Measurements from ENCODE around the gene RALGAPA2. TPM values are rescaled to one million over a fixed set of nuclear protein-coding genes. Genes with fewer than 3 reads are reported as not detected.

Gene RALGAPA2
- total and polyA plus RNA-seq, 2 of the 13 experiments (the other 11 are each of a cell fraction or from before 2014, with no cell fraction given), result 13.8 to 17.7 TPM

DNA sequence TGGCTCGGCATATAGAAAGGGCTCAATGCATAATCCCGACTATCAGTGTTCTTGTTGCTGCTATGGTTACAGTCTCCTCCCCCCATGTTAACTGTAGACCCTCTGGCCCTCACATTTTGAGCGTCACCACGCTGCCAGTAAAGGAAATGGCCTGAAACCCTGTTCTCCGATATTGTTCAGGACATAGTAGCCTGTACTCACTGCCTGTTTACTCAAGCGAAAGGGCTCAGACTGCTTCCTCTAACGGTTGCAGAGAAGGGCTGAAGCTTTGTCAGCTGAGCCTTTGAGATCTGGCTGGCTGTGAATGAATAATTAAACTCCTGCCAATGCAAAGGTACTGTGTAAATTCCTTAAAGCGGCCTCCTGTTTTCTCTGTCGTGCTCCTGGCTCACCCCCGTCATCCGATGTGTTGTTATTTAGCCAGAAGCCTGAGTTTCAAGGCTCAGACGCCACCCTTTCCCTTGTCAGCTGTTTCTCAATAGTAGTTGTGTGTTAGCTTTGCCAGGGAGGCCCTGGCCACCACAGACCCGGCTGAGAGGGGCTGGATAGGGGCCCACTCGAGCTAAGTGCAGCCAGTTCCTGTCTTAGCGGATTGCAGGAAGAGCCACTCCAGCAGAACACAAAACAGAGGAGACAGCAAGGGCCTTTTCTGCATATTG lies 31.2 kb upstream of the RALGAPA2 start (continued):
- TF ChIP-seq, protein P1, sequence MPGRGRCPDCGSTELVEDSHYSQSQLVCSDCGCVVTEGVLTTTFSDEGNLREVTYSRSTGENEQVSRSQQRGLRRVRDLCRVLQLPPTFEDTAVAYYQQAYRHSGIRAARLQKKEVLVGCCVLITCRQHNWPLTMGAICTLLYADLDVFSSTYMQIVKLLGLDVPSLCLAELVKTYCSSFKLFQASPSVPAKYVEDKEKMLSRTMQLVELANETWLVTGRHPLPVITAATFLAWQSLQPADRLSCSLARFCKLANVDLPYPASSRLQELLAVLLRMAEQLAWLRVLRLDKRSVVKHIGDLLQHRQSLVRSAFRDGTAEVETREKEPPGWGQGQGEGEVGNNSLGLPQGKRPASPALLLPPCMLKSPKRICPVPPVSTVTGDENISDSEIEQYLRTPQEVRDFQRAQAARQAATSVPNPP (CRISPR knock-in tag; IDR thresholded peaks at IDR 0.05), result no peak
- no peak for TF ChIP-seq CHD4 (IDR thresholded peaks at IDR 0.05; ENCODE audit: borderline replicate concordance, low read length)
- TF ChIP-seq RBFOX2 (IDR thresholded peaks at IDR 0.05; ENCODE audit: low read depth, low read length), result no peak
- TF ChIP-seq, protein P2, sequence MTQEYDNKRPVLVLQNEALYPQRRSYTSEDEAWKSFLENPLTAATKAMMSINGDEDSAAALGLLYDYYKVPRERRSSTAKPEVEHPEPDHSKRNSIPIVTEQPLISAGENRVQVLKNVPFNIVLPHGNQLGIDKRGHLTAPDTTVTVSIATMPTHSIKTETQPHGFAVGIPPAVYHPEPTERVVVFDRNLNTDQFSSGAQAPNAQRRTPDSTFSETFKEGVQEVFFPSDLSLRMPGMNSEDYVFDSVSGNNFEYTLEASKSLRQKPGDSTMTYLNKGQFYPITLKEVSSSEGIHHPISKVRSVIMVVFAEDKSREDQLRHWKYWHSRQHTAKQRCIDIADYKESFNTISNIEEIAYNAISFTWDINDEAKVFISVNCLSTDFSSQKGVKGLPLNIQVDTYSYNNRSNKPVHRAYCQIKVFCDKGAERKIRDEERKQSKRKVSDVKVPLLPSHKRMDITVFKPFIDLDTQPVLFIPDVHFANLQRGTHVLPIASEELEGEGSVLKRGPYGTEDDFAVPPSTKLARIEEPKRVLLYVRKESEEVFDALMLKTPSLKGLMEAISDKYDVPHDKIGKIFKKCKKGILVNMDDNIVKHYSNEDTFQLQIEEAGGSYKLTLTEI (CRISPR knock-in tag; conservative IDR thresholded peaks at IDR 0.05), result no peak
- TF ChIP-seq ZNF24 (IDR thresholded peaks at IDR 0.05), result no peak
- TF ChIP-seq, protein P3, sequence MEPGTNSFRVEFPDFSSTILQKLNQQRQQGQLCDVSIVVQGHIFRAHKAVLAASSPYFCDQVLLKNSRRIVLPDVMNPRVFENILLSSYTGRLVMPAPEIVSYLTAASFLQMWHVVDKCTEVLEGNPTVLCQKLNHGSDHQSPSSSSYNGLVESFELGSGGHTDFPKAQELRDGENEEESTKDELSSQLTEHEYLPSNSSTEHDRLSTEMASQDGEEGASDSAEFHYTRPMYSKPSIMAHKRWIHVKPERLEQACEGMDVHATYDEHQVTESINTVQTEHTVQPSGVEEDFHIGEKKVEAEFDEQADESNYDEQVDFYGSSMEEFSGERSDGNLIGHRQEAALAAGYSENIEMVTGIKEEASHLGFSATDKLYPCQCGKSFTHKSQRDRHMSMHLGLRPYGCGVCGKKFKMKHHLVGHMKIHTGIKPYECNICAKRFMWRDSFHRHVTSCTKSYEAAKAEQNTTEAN (CRISPR knock-in tag; conservative IDR thresholded peaks at IDR 0.05), result no peak
- no peak for TF ChIP-seq ZSCAN30 (CRISPR knock-in tag; IDR thresholded peaks at IDR 0.05)
- TF ChIP-seq, protein P4, sequence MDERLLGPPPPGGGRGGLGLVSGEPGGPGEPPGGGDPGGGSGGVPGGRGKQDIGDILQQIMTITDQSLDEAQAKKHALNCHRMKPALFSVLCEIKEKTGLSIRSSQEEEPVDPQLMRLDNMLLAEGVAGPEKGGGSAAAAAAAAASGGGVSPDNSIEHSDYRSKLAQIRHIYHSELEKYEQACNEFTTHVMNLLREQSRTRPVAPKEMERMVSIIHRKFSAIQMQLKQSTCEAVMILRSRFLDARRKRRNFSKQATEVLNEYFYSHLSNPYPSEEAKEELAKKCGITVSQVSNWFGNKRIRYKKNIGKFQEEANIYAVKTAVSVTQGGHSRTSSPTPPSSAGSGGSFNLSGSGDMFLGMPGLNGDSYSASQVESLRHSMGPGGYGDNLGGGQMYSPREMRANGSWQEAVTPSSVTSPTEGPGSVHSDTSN (CRISPR knock-in tag; IDR thresholded peaks at IDR 0.05), result no peak
- TF ChIP-seq, protein P5, sequence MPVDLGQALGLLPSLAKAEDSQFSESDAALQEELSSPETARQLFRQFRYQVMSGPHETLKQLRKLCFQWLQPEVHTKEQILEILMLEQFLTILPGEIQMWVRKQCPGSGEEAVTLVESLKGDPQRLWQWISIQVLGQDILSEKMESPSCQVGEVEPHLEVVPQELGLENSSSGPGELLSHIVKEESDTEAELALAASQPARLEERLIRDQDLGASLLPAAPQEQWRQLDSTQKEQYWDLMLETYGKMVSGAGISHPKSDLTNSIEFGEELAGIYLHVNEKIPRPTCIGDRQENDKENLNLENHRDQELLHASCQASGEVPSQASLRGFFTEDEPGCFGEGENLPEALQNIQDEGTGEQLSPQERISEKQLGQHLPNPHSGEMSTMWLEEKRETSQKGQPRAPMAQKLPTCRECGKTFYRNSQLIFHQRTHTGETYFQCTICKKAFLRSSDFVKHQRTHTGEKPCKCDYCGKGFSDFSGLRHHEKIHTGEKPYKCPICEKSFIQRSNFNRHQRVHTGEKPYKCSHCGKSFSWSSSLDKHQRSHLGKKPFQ (CRISPR knock-in tag; IDR thresholded peaks at IDR 0.05; ENCODE audit: insufficient replicate concordance), result no peak
- TF ChIP-seq TMF1 (CRISPR knock-in tag; IDR thresholded peaks at IDR 0.05; ENCODE audit: low read depth), result no peak
- no peak; the same call in 1 of the 2 replicates for TF ChIP-seq ZNF331 (CRISPR knock-in tag; IDR thresholded peaks at IDR 0.05)
- no peak for TF ChIP-seq ZNF282 (IDR thresholded peaks at IDR 0.05; ENCODE audit: partially characterized antibody)
- TF ChIP-seq, protein P6, sequence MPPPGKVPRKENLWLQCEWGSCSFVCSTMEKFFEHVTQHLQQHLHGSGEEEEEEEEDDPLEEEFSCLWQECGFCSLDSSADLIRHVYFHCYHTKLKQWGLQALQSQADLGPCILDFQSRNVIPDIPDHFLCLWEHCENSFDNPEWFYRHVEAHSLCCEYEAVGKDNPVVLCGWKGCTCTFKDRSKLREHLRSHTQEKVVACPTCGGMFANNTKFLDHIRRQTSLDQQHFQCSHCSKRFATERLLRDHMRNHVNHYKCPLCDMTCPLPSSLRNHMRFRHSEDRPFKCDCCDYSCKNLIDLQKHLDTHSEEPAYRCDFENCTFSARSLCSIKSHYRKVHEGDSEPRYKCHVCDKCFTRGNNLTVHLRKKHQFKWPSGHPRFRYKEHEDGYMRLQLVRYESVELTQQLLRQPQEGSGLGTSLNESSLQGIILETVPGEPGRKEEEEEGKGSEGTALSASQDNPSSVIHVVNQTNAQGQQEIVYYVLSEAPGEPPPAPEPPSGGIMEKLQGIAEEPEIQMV (CRISPR knock-in tag; IDR thresholded peaks at IDR 0.05; ENCODE audit: low read depth), result no peak
- TF ChIP-seq ARNT2 (CRISPR knock-in tag; IDR thresholded peaks at IDR 0.05; ENCODE audit: low read depth), result no peak
- no peak for TF ChIP-seq HES4 (CRISPR knock-in tag; IDR thresholded peaks at IDR 0.05; ENCODE audit: borderline replicate concordance)
- TF ChIP-seq ZNF768 (CRISPR knock-in tag; IDR thresholded peaks at IDR 0.05), result no peak
- peak; percentile 92; the same call in 1 of the 2 replicates for TF ChIP-seq ZNF292 (CRISPR knock-in tag; IDR thresholded peaks at IDR 0.05; ENCODE audit: borderline replicate concordance, low read depth)
- TF ChIP-seq, protein P7, sequence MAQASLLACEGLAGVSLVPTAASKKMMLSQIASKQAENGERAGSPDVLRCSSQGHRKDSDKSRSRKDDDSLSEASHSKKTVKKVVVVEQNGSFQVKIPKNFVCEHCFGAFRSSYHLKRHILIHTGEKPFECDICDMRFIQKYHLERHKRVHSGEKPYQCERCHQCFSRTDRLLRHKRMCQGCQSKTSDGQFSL (CRISPR knock-in tag; IDR thresholded peaks at IDR 0.05), result no peak
- no peak for TF ChIP-seq CBX5 (CRISPR knock-in tag; IDR thresholded peaks at IDR 0.05; ENCODE audit: borderline replicate concordance)
- TF ChIP-seq, protein P8, sequence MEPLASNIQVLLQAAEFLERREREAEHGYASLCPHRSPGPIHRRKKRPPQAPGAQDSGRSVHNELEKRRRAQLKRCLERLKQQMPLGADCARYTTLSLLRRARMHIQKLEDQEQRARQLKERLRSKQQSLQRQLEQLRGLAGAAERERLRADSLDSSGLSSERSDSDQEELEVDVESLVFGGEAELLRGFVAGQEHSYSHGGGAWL (CRISPR knock-in tag; IDR thresholded peaks at IDR 0.05), result no peak

All from HepG2 (cell line).